ENCODE results near the gene SMAP2. TPM values are rescaled to one million over a fixed set of nuclear protein-coding genes. Genes with fewer than 3 reads are reported as not detected.
A peak's percentile ranks its signal among the peaks of the same experiment; 100 is the strongest.
"Not testable (repeated sequence)": the region's sequence is repeated elsewhere in the genome, so short reads cannot be mapped to it uniquely, and the experiment has no call there.

SMAP2 gene
- total RNA-seq (2014; rRNA removed; shearing (Covaris generic)): 9.5 and 12.4 TPM in 2 replicates

- peak; percentile 99 for DNase-seq
- Histone ChIP-seq H3K36me3 (replicated peaks; ENCODE audit: control insufficient read depth, insufficient read depth, low read length) (no peaks in the 10 kb centered on the region), H3K4me3 (ENCODE audit: insufficient read depth, low read depth, low read length) (peak within 1 kb of the TSS; percentile 89), H3K27me3 (ENCODE audit: control insufficient read depth, insufficient read depth, low read length) (peaks cover 4% of the 10 kb centered on the region; the same call in 1 of the 2 replicates)
Observed at GRCh38 chr1:40373323-40374283, at the start of gene SMAP2. Gene SMAP2 (plus strand): TSS chr1:40373727. CDS start chr1:40374121, 394 bp downstream.

DNA sequence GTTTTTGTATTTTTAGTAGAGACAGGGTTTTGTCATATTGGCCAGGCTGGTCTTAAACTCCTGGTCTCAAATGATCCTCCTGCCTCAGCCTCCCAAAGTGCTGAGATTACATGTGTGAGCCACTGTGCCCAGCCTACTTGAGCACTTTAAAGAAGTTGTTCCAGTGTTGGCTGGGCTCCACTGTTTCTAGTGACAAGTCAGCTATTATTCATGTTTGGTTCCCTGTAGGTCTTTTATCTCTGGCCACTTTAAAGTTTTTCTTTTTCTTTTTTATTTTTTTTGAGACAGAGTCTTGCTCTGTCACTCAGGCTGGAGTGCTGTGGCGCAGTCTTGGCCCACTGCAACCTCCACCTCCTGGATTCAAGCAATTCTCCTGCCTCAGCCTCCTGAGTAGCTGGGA, 42.1 kb upstream of the SMAP2 start:
- not testable (repeated sequence) for H3K4me3 ChIP-seq (ENCODE audit: insufficient read depth, low read depth, low read length); H3K36me3 ChIP-seq (replicated peaks; ENCODE audit: control insufficient read depth, insufficient read depth, low read length); H3K27me3 ChIP-seq (ENCODE audit: control insufficient read depth, insufficient read depth, low read length); DNase-seq

- Histone ChIP-seq H3K36me3 (replicated peaks; ENCODE audit: control insufficient read depth, insufficient read depth, low read length) (no peaks in the 10 kb centered on the region), H3K27me3 (ENCODE audit: control insufficient read depth, insufficient read depth, low read length) (no peaks in the 10 kb centered on the region), H3K4me3 (ENCODE audit: insufficient read depth, low read depth, low read length) (no peak overlapping the region)
- DNase-seq: no peak
Observed at GRCh38 chr1:40332695-40333094, 40.8 kb upstream of the SMAP2 start.

- H3K4me3 ChIP-seq (ENCODE audit: insufficient read depth, low read depth, low read length): no peak overlapping the region
- H3K27me3 ChIP-seq (ENCODE audit: control insufficient read depth, insufficient read depth, low read length): no peaks in the 10 kb centered on the region; the same call in 1 of the 2 replicates
- no peak for DNase-seq
- H3K36me3 ChIP-seq (replicated peaks; ENCODE audit: control insufficient read depth, insufficient read depth, low read length): no peaks in the 10 kb centered on the region
Observed at GRCh38 chr1:40337443-40337842, 36.1 kb upstream of the SMAP2 start.

GRCh38 chr1:40338745-40339419, 34.6 kb upstream of the SMAP2 start:
- Histone ChIP-seq H3K4me3 (ENCODE audit: insufficient read depth, low read depth, low read length) (no peak overlapping the region), H3K27me3 (ENCODE audit: control insufficient read depth, insufficient read depth, low read length) (no peaks in the 10 kb centered on the region; the same call in 1 of the 2 replicates), H3K36me3 (replicated peaks; ENCODE audit: control insufficient read depth, insufficient read depth, low read length) (no peaks in the 10 kb centered on the region)
- peak; percentile 69 for DNase-seq

GRCh38 chr1:40339420-40340323, 33.9 kb upstream of the SMAP2 start:
- no peaks in the 10 kb centered on the region; the same call in 1 of the 2 replicates for H3K27me3 ChIP-seq (ENCODE audit: control insufficient read depth, insufficient read depth, low read length)
- no peak overlapping the region for H3K4me3 ChIP-seq (ENCODE audit: insufficient read depth, low read depth, low read length)
- no peaks in the 10 kb centered on the region for H3K36me3 ChIP-seq (replicated peaks; ENCODE audit: control insufficient read depth, insufficient read depth, low read length)
- DNase-seq: no peak

DNA sequence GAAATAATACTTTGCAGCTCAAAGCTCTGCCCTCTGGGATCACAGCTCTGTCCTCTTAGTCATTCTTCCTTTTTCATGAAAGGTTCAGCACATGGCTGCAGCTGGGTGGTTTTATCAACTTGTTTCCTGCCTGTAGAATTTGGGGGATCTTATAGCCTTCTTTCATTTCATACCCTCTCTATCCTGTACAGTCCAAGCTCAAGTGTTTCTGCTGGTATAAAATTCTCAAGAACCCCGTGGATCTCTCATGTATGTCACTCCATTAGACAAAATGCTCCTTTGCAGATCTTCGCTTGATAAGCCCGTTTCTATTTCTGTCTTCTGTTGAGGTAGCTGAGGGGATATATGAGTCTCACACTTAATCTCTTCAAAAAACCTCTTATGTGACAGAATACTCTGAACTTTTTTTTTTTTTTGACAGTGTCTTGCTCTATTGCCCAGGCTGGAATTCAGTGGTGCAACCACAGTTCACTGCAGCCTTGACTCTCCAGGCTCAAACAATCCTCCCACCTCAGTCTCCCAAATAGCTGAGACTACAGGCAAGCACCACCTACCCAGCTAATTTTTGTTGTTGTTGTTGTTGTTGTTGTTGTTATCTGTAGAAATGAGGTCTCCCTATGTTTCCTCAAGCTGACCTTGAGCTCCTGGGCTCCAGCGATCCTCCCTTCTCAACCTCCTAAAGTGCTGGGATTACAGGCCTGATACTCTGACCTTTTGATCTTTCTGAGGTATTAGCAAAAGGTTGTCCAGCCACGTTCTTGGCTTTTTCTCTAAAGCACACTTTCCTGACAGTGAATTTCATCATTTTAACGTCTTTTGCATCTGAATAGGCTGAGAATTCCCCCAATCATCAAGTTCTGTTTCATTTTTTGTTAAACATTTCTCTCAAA, 31.8 kb upstream of the SMAP2 start:
- Histone ChIP-seq H3K4me3 (ENCODE audit: insufficient read depth, low read depth, low read length) (no peak overlapping the region), H3K27me3 (ENCODE audit: control insufficient read depth, insufficient read depth, low read length) (no peaks in the 10 kb centered on the region; the same call in 1 of the 2 replicates), H3K36me3 (replicated peaks; ENCODE audit: control insufficient read depth, insufficient read depth, low read length) (no peaks in the 10 kb centered on the region)
- no peak for DNase-seq

GRCh38 chr1:40342381-40342717, 31.2 kb upstream of the SMAP2 start:
- not testable (repeated sequence) for H3K27me3 ChIP-seq (ENCODE audit: control insufficient read depth, insufficient read depth, low read length); H3K36me3 ChIP-seq (replicated peaks; ENCODE audit: control insufficient read depth, insufficient read depth, low read length); H3K4me3 ChIP-seq (ENCODE audit: insufficient read depth, low read depth, low read length); DNase-seq

DNA sequence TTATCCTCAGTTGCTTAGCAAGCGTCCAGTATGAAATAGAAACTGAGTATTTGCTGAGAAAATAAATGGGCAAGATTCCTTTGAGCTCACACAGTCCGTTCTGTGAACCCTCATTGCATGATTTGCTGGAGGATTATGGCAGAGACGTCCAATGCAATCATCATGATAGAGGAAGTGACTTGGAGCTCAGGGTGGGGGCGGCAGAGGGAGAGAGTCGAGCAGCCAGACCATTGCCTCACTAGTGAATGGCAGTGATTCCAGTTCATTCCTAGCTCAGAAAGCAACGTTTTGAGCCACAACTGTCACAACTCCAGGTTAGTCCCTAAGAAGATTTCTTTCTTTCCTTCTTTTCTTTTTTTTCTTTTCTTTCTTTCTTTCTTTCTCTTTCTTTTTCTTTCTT, 28.9 kb upstream of the SMAP2 start:
- Histone ChIP-seq H3K4me3 (ENCODE audit: insufficient read depth, low read depth, low read length) (no peak overlapping the region), H3K36me3 (replicated peaks; ENCODE audit: control insufficient read depth, insufficient read depth, low read length) (no peaks in the 10 kb centered on the region), H3K27me3 (ENCODE audit: control insufficient read depth, insufficient read depth, low read length) (no peaks in the 10 kb centered on the region; the same call in 1 of the 2 replicates)
- no peak for DNase-seq

- Histone ChIP-seq H3K27me3 (ENCODE audit: control insufficient read depth, insufficient read depth, low read length) (no peaks in the 10 kb centered on the region), H3K4me3 (ENCODE audit: insufficient read depth, low read depth, low read length) (no peak overlapping the region), H3K36me3 (replicated peaks; ENCODE audit: control insufficient read depth, insufficient read depth, low read length) (no peaks in the 10 kb centered on the region)
- no peak for DNase-seq
Observed at GRCh38 chr1:40350391-40350790, 23.1 kb upstream of the SMAP2 start.

DNA sequence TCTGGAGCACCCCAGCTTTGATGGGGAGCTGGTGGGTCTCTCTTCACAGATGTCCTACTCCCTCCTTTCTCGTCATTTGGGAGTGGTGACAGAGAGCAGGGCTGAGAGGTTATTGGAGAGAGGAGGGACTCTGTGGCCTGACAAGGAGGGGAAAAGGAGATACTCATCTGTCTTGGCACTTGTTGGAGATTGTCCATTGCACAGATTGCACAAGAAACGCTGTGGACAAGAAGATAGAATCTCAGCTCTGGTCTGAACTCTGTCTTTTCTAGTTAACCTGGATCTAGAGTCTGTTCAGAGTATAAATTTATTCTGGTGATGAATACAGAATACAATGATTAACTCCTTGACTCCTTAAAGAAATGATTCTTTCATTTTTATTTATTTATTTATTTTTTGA, 22.4 kb upstream of the SMAP2 start:
- no peaks in the 10 kb centered on the region for H3K36me3 ChIP-seq (replicated peaks; ENCODE audit: control insufficient read depth, insufficient read depth, low read length)
- H3K27me3 ChIP-seq (ENCODE audit: control insufficient read depth, insufficient read depth, low read length): no peaks in the 10 kb centered on the region
- H3K4me3 ChIP-seq (ENCODE audit: insufficient read depth, low read depth, low read length): no peak overlapping the region
- no peak for DNase-seq

GRCh38 chr1:40352126-40352525, 21.4 kb upstream of the SMAP2 start:
- Histone ChIP-seq H3K36me3 (replicated peaks; ENCODE audit: control insufficient read depth, insufficient read depth, low read length) (no peaks in the 10 kb centered on the region), H3K4me3 (ENCODE audit: insufficient read depth, low read depth, low read length) (no peak overlapping the region), H3K27me3 (ENCODE audit: control insufficient read depth, insufficient read depth, low read length) (no peaks in the 10 kb centered on the region)
- DNase-seq: no peak

DNA sequence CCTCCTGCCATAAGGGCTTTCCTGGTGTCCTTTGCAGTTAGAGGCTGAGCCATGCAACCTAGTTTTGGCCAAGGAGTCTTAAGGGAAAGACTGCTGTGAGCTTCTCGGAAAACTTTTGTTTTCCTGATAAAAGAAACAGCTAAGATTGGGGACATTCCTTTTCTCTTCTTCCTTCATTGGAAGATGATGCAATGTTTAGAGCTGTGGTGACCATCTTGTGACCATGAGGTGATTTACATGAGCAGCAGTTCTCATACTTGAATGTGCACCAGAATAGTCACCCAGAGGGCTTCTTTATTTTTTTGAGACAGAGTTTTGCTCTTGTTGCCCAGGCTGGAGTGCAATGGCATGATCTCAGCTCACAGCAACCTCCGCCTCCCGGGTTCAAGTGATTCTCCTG, 20.4 kb upstream of the SMAP2 start:
- Histone ChIP-seq H3K36me3 (replicated peaks; ENCODE audit: control insufficient read depth, insufficient read depth, low read length) (no peaks in the 10 kb centered on the region), H3K27me3 (ENCODE audit: control insufficient read depth, insufficient read depth, low read length) (no peaks in the 10 kb centered on the region), H3K4me3 (ENCODE audit: insufficient read depth, low read depth, low read length) (no peak overlapping the region)
- no peak for DNase-seq

Measured in H7 (cell line).